Heart right ventricle (tissue), 16 donors: Measurements from ENCODE around the gene ATG2B. TPM values are rescaled to one million over a fixed set of nuclear protein-coding genes. Genes with fewer than 3 reads are reported as not detected.
A peak's percentile ranks its signal among the peaks of the same experiment; 100 is the strongest.

Experiments used
- ATAC-seq, 8 donors: fragments of 200-7000 bp; cut with Tn5 transposase; one replicate each; pipeline ENCODE4 v1.9.1; 2020; ENCODE audit warnings: mild to moderate bottlenecking in 8 of 8, moderate library complexity in 8 of 8, moderate number of reproducible peaks in 1 of 8
- DNase-seq, 2 donors: peaks; one replicate each; pipeline ENCODE4 v3.0.0-alpha.2; 2020
- H3K27ac ChIP-seq, 10 donors: fragments of 200-600 bp; sonication (generic) in 2 of 10; one replicate each; pipeline versions ENCODE4 v1.5.0 to v1.8.0; 2020 to 2022; ENCODE audit warnings: mild to moderate bottlenecking in 3 of 10
- H3K27me3 ChIP-seq, 7 donors: fragments of 200-600 bp; one replicate each; pipeline ENCODE4 v1.8.0; 2021 to 2022; ENCODE audit warnings: mild to moderate bottlenecking in 2 of 7
- H3K36me3 ChIP-seq, 9 donors: fragments of 200-600 bp; sonication (generic) in 1 of 9; one replicate each; pipeline versions ENCODE4 v1.5.0 to v1.8.0; 2020 to 2022; ENCODE audit warnings: mild to moderate bottlenecking in 2 of 9
- H3K4me1 ChIP-seq, 9 donors: fragments of 200-600 bp; sonication (generic) in 1 of 9; one replicate each; pipeline versions ENCODE4 v1.5.0 to v1.8.0; 2020 to 2022; ENCODE audit warnings: mild to moderate bottlenecking in 4 of 9
- H3K4me3 ChIP-seq, 10 donors: fragments of 200-600 bp; sonication (generic) in 2 of 10; one replicate each; pipeline versions ENCODE4 v1.5.0 to v1.8.0; 2020 to 2022; ENCODE audit warnings: mild to moderate bottlenecking in 7 of 10, moderate library complexity in 2 of 10
- H3K9me3 ChIP-seq, 11 donors: fragments of 200-600 bp in 10 of 11; sonication (generic) in 2 of 11; one replicate each; pipeline versions ENCODE4 v1.5.0 to v1.8.0; 2013 to 2022; ENCODE audit warnings: mild to moderate bottlenecking in 2 of 11, control low read depth in 1 of 11, moderate library complexity in 1 of 11
- WGBS, 2 donors: extraction: QIAGEN DNeasy Blood & Tissue Kit; methylation state at CpG; one replicate each; pipeline ENCODE4 v1.1.7; 2013; ENCODE audit warnings: inconsistent platforms in 1 of 2; 5-methylcytosine and 5-hydroxymethylcytosine counted together
- intact Hi-C, 10 donors: fragments of 100-400 bp; cut with DNase I; formaldehyde crosslinking; loops; one replicate each; pipeline versions ENCODE4 v1.11.1 to v1.14.2; 2022
- polyA plus RNA-seq, 2 donors: library from polyadenylated mRNA; stranded (reverse); fragments of 200-250 nt; gene quantifications; one replicate each; pipeline ENCODE4 v1.2.3, GENCODE V29; 2013
- total RNA-seq, 10 donors: library from RNA; stranded (reverse); fragmentation: NEBNext Ultra II Directional in 3 of 10; extraction: Animal tissue kit (Norgen Biotek cat#: 25700) in 3 of 10; gene quantifications; one replicate each; pipeline versions ENCODE4 v1.2.1 to v1.2.4, GENCODE V29; 2021 to 2023
- TF ChIP-seq, protein P1 (sequence below), 9 donors: fragments of 200-600 bp; sonication (generic) in 2 of 9; IDR thresholded peaks; one replicate each; pipeline versions ENCODE4 v1.5.0 to v1.8.0; 2021 to 2022; ENCODE audit warnings: antibody characterized with exemption in 9 of 9, mild to moderate bottlenecking in 5 of 9, moderate library complexity in 1 of 9
- donor health status: Arrhythmogenic right ventricular cardiomyopathy.
- donor health status: ischemic (EF 13 %, LVEDD 7.1; RV severe dilation, severe dysfunction).
- donor health status: healthy with polysubstance abuse.
- donor health status: DM: no; HTN: yes; CAD: no.
- donor health status: DM: no; HTN: no; CAD: no.
- donor health status: ischemic (EF 25% LVEDD 6.9; RV normal size, moderate dysfunction).
- donor health status: ischemic (EF 25% LVEDD 5.7; RV mildly dilated, moderate dysfunction).
- donor health status: healthy.
- donor health status: DM: yes; HTN: yes; CAD: no.
- donor health status: Ischemic cardiomyopathy.
- donor health status: ischemic (EF 35%, LVEDD 5.7; RV mildly dilated, moderate dysfunction).
- donor health status: nonischemic (EF 11% LVEDD 7.7; RV severe dilation, severe dysfunction).
- donor health status: DM: yes; HTN: yes; CAD: no.
- donor health status: PGD.
- donor health status: ischemic (EF 29% LVEDD 5.4; RV normal size, mild dysfunction).
- donor health status: nonischemic (EF 23%, LVEDD 6.1; RV moderate dilation, normal function).

Gene ATG2B
- total and polyA plus RNA-seq, 12 donors = 2.4 to 20.2 (median 14.0) TPM

DNA sequence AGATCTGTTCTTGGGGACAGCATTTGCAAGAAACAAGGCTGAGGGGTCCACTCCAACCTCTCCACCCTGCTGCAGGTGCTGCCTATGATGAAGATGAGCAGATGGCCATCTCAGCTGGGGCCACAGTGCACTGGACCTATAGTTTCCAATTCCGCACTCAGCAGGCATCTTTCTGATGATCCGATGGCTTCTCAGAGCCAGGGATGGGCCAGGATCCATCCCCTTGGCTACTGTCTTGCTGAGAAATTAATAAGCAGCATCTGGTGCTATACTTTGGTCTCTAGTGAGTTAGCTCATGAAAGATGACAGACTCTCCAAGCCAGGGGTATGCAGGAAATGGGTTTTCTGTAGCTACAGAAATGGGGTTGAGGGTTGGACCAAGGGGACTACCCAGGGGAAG, 125.5 kb downstream of the ATG2B start:
- ATAC-seq = no peak
- Histone ChIP-seq H3K36me3 (no peaks in the 10 kb centered on the region), H3K27me3 (peaks cover 0 to 39% (median 12%) of the 10 kb centered on the region in 7 donors), H3K4me3 (no peak overlapping the region), H3K27ac (no peak overlapping the region), H3K4me1 (no peaks in the 10 kb centered on the region), H3K9me3 (no peaks in the 10 kb centered on the region)
- no peak for DNase-seq
- TF ChIP-seq, protein P1, sequence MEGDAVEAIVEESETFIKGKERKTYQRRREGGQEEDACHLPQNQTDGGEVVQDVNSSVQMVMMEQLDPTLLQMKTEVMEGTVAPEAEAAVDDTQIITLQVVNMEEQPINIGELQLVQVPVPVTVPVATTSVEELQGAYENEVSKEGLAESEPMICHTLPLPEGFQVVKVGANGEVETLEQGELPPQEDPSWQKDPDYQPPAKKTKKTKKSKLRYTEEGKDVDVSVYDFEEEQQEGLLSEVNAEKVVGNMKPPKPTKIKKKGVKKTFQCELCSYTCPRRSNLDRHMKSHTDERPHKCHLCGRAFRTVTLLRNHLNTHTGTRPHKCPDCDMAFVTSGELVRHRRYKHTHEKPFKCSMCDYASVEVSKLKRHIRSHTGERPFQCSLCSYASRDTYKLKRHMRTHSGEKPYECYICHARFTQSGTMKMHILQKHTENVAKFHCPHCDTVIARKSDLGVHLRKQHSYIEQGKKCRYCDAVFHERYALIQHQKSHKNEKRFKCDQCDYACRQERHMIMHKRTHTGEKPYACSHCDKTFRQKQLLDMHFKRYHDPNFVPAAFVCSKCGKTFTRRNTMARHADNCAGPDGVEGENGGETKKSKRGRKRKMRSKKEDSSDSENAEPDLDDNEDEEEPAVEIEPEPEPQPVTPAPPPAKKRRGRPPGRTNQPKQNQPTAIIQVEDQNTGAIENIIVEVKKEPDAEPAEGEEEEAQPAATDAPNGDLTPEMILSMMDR (IDR thresholded peaks at IDR 0.05) = no peak
- WGBS, 2 donors = 85 to 98% methylated on average over 2 of the region's 2 CpGs
- intact Hi-C loops = no loop called here

DNA sequence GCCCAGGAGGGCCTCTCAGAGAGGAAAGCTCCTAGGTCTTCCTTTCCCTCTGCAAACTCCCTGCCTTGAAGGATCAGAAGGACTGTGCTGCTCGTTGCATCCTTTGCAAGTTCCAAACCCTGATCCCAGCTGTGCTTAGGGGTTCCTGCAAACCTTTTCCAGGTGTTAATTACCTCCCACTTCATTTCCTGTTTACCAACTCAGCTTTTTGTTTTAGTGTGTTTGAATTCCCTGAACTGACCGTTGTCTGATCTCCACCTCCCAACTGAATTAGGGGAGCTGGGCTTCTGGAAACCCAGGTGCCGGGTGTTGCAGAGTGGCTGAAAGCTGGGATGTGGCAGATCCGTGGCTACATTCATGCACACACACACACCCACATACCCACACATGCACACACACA, 127.7 kb downstream of the ATG2B start:
- no peak overlapping the region for H3K4me3 ChIP-seq
- TF ChIP-seq, protein P1 (IDR thresholded peaks at IDR 0.05) = no peak
- DNase-seq (no peak), ATAC-seq (no peak)
- WGBS, 2 donors = 40 to 55% methylated on average over 4 of the region's 4 CpGs
- no peaks in the 10 kb centered on the region for H3K9me3 ChIP-seq
- H3K27ac ChIP-seq = no peak overlapping the region
- H3K27me3 ChIP-seq = peaks cover 0 to 37% (median 10%) of the 10 kb centered on the region in 7 donors
- intact Hi-C loops = no loop called here
- H3K4me1 ChIP-seq = no peaks in the 10 kb centered on the region
- no peaks in the 10 kb centered on the region for H3K36me3 ChIP-seq

DNA sequence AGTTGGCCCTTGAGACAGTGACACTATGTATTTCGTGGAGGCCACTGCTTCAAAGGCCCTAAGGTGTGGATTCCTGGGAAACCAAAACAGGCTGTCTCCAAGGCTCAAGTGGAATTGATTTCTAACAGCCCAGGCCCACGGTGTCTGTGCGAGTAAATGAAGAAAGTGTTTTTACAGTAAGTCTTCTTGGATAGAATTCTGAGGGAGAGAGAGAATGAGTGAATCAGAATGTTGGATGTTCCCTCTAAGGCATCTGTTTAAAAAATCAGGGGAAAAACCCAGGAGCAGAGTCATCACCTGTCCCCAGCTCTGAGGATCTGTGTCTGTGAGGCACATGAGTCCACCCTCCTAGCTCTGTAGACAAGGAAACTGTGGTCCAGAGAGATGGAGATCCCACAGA, 129.5 kb downstream of the ATG2B start:
- 70 to 77% methylated on average over 3 of the region's 3 CpGs for WGBS, 2 donors
- Histone ChIP-seq H3K27ac (peak overlapping the region in 1 of 10 donors; percentile 26), H3K4me3 (no peak overlapping the region), H3K4me1 (no peaks in the 10 kb centered on the region), H3K27me3 (peaks cover 0 to 22% (median 5%) of the 10 kb centered on the region in 7 donors), H3K36me3 (no peaks in the 10 kb centered on the region), H3K9me3 (peaks cover 0 to 6% (median 0%) of the 10 kb centered on the region in 11 donors)
- no peak for DNase-seq
- no peak for ATAC-seq
- TF ChIP-seq, protein P1 (IDR thresholded peaks at IDR 0.05) = no peak
- intact Hi-C loops = no loop called here

DNA sequence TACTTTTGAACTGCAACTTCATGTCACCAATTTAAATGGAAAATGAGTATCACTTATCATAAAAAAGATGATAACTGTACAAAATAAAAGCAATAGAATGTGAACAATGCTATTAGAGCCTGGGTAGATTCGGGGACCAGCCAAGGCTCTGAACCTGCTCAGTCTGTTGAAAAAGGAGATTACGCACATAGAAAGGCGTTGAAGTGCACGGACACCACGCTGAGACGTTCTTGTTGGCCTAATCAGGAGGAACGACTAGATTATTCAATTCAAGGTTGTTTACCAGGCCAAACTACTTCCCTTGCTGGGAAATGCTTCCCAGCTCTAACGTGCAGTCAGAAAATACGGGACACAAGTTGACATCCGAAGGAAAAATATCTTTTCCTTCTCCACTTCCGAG, 130.6 kb downstream of the ATG2B start:
- WGBS, 2 donors = 70 to 76% methylated on average over 11 of the region's 11 CpGs
- Histone ChIP-seq H3K9me3 (peaks cover 0 to 14% (median 0%) of the 10 kb centered on the region in 11 donors), H3K27ac (no peak overlapping the region), H3K4me3 (no peak overlapping the region), H3K4me1 (peaks cover 0 to 2% (median 0%) of the 10 kb centered on the region in 9 donors), H3K36me3 (no peaks in the 10 kb centered on the region), H3K27me3 (peaks cover 0 to 17% (median 4%) of the 10 kb centered on the region in 7 donors)
- intact Hi-C loops = no loop called here
- no peak for ATAC-seq
- TF ChIP-seq, protein P1 (IDR thresholded peaks at IDR 0.05) = no peak
- no peak for DNase-seq
